HG02981 (cell line): ENCODE measurements around the gene KCNG2.
"Not testable (repeated sequence)": the region's sequence is repeated elsewhere in the genome, so short reads cannot be mapped to it uniquely, and the experiment has no call there.

Experiments
- ATAC-seq: cut with Tn5 transposase; IDR thresholded peaks from one replicate; pipeline ENCODE4 v1.9.1; 2021; ENCODE audit warnings: mild to moderate bottlenecking, moderate library complexity; ENCODE audit not compliant: unreplicated experiment

The KCNG2 gene

GRCh38 chr18:79797518-79798345 lies at the start of gene KCNG2:
Gene KCNG2, plus strand, starts transcription at chr18:79797938. Its CDS starts 65,730 bp downstream, at chr18:79863668.
- no peak for ATAC-seq

- no peak for ATAC-seq
These were observed 49.2 kb upstream of the KCNG2 start for GRCh38 chr18:79748321-79749180.

- no peak for ATAC-seq
These were observed 48.2 kb upstream of the KCNG2 start for GRCh38 chr18:79749251-79750191.

GRCh38 chr18:79750980-79751571 lies 46.7 kb upstream of the KCNG2 start:
- ATAC-seq = no peak

GRCh38 chr18:79751918-79752578 lies 45.7 kb upstream of the KCNG2 start:
- not testable (repeated sequence) for ATAC-seq

GRCh38 chr18:79752946-79753345 lies 44.8 kb upstream of the KCNG2 start:
- ATAC-seq = not testable (repeated sequence)

- ATAC-seq = no peak
These were observed 44.3 kb upstream of the KCNG2 start for GRCh38 chr18:79753391-79753851.

GRCh38 chr18:79754022-79754761 lies 43.5 kb upstream of the KCNG2 start:
- ATAC-seq = no peak

- ATAC-seq = no peak
These were observed 42.8 kb upstream of the KCNG2 start for GRCh38 chr18:79754831-79755351.

GRCh38 chr18:79755496-79756142 lies 42.1 kb upstream of the KCNG2 start:
- ATAC-seq = no peak

- ATAC-seq = no peak
These were observed 41.6 kb upstream of the KCNG2 start for GRCh38 chr18:79756143-79756500.

GRCh38 chr18:79756826-79757225 lies 40.9 kb upstream of the KCNG2 start:
- ATAC-seq = no peak

GRCh38 chr18:79760348-79760747 lies 37.4 kb upstream of the KCNG2 start:
- ATAC-seq = no peak

- no peak for ATAC-seq
These were observed 36.9 kb upstream of the KCNG2 start for GRCh38 chr18:79760881-79761280.

GRCh38 chr18:79763407-79763806 lies 34.3 kb upstream of the KCNG2 start:
- no peak for ATAC-seq

- ATAC-seq = no peak
These were observed 33.6 kb upstream of the KCNG2 start for GRCh38 chr18:79764131-79764530.

- no peak for ATAC-seq
These were observed 32.1 kb upstream of the KCNG2 start for GRCh38 chr18:79765491-79766245.

- ATAC-seq = no peak
These were observed 31.4 kb upstream of the KCNG2 start for GRCh38 chr18:79766308-79766707.
